Measurements from ENCODE around the gene PKD2L1.

Gene PKD2L1

DNA sequence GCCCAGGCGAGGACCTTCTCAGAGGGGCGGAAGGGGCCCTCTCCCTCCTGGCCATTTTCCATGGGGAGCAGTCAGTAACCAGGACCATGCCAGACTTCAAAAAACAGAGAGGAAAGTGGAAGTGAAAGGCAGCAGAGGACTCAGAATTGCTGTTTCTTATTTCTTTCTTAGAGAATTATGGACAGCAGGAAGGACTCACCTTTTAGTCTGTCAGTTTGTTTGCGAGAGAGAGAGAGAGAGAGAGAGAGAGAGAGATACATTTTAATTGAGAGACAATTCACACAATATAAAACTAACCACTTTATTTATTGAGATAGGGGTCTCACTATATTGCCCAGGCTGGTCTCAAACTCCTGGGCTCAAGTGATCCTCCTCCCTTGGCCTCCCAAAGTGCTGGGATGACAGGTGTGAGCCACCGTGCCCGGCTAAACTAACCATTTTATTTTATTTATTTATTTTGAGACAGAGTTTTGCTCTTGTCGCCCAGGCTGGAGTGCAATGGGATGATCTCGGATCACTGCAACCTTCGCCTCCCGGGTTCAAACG is 41.5 kb upstream of the PKD2L1 start:
- DNase-seq (no peak), ATAC-seq (ENCODE audit: insufficient read depth, low read depth) (no peak)
- TF ChIP-seq, protein P1, sequence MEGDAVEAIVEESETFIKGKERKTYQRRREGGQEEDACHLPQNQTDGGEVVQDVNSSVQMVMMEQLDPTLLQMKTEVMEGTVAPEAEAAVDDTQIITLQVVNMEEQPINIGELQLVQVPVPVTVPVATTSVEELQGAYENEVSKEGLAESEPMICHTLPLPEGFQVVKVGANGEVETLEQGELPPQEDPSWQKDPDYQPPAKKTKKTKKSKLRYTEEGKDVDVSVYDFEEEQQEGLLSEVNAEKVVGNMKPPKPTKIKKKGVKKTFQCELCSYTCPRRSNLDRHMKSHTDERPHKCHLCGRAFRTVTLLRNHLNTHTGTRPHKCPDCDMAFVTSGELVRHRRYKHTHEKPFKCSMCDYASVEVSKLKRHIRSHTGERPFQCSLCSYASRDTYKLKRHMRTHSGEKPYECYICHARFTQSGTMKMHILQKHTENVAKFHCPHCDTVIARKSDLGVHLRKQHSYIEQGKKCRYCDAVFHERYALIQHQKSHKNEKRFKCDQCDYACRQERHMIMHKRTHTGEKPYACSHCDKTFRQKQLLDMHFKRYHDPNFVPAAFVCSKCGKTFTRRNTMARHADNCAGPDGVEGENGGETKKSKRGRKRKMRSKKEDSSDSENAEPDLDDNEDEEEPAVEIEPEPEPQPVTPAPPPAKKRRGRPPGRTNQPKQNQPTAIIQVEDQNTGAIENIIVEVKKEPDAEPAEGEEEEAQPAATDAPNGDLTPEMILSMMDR (IDR thresholded peaks at IDR 0.05; ENCODE audit: borderline replicate concordance, extremely low read depth, low read length, poor library complexity, severe bottlenecking) = no peak
- TF ChIP-seq EZH2 (IDR thresholded peaks at IDR 0.05; ENCODE audit: borderline replicate concordance, low read depth, low read length, severe bottlenecking) = no peak
- no peaks in the 10 kb centered on the region for H3K27me3 ChIP-seq (ENCODE audit: insufficient read depth, low read length, poor library complexity)
- peaks cover 55% of the 10 kb centered on the region for H3K4me1 ChIP-seq (ENCODE audit: insufficient read depth, low read length)
- H3K36me3 ChIP-seq (ENCODE audit: insufficient read depth, low read length) = no peaks in the 10 kb centered on the region; the same call in 1 of the 2 replicates
- H2AFZ ChIP-seq (ENCODE audit: low read depth, low read length) = 0 out of 2 replicates have a peak overlapping the region, but pooled peaks have one; percentile 14
- H3K9me3 ChIP-seq (ENCODE audit: insufficient read depth, low read length, severe bottlenecking) = no peaks in the 10 kb centered on the region
- H4K20me1 ChIP-seq (ENCODE audit: insufficient read depth, low read length) = no peaks in the 10 kb centered on the region
- H3K4me3 ChIP-seq (ENCODE audit: low read depth in 1 of 2, low read length in 2 of 2) = no peak overlapping the region
- no peak overlapping the region for H3K4me2 ChIP-seq (ENCODE audit: insufficient read depth, low read length)
- H3K9ac ChIP-seq (ENCODE audit: low read depth, low read length) = no peak overlapping the region; the same call in 1 of the 2 replicates
- peak overlapping the region; percentile 16 for H3K27ac ChIP-seq (ENCODE audit: low read length)
- peaks cover 32% of the 10 kb centered on the region for H3K79me2 ChIP-seq (ENCODE audit: insufficient read depth, low read length)

DNA sequence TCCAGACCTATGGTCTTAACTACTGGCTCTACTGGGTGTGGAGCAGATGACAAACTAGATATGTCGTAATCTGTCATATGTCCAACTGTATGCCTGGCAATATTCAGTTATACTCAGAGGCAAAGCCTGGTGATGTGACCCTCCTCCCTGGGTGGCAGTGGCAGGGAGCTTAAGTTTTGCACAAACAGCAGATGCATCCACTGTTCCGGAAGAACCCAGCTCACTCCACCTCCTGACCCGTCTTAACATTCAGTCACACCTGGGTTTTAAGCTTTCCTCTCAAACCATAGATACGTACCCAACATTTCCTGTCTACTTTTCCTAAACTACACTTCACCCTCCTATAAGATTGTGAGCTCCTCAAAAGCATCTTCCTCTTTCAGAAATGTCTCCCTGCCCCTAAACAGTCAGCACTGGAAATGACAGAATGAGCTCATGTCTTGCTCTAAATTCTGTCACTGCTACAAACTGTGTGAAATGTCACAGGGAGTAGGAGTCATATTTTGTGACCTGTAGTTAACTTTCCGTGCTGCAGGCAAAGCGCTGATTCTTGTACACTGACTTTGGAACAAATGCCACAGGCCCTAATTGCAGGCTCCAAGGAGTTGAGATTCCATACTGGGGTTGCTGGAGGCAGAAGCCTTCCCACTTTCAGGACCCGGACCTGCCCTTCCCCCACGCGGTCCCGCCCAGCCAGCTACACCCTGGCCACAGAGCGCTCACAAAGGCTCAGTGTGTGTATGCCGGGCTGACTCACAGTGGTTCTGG is 40.9 kb upstream of the PKD2L1 start:
- H3K36me3 ChIP-seq (ENCODE audit: insufficient read depth, low read length) = no peaks in the 10 kb centered on the region; the same call in 1 of the 2 replicates
- DNase-seq (peak; percentile 43), ATAC-seq (ENCODE audit: insufficient read depth, low read depth) (peak; percentile 20)
- no peaks in the 10 kb centered on the region for H3K27me3 ChIP-seq (ENCODE audit: insufficient read depth, low read length, poor library complexity)
- H3K4me2 ChIP-seq (ENCODE audit: insufficient read depth, low read length) = no peak overlapping the region; the same call in 1 of the 2 replicates
- no peaks in the 10 kb centered on the region for H3K9me3 ChIP-seq (ENCODE audit: insufficient read depth, low read length, severe bottlenecking)
- H3K4me3 ChIP-seq (ENCODE audit: low read depth in 1 of 2, low read length in 2 of 2) = no peak overlapping the region
- TF ChIP-seq, protein P1 (IDR thresholded peaks at IDR 0.05; ENCODE audit: borderline replicate concordance, extremely low read depth, low read length, poor library complexity, severe bottlenecking) = no peak
- TF ChIP-seq EZH2 (IDR thresholded peaks at IDR 0.05; ENCODE audit: borderline replicate concordance, low read depth, low read length, severe bottlenecking) = no peak
- peak overlapping the region; percentile 16 for H3K27ac ChIP-seq (ENCODE audit: low read length)
- no peak overlapping the region; the same call in 1 of the 2 replicates for H3K9ac ChIP-seq (ENCODE audit: low read depth, low read length)
- H3K79me2 ChIP-seq (ENCODE audit: insufficient read depth, low read length) = peaks cover 28% of the 10 kb centered on the region
- H2AFZ ChIP-seq (ENCODE audit: low read depth, low read length) = 0 out of 2 replicates have a peak overlapping the region, but pooled peaks have one; percentile 14
- H3K4me1 ChIP-seq (ENCODE audit: insufficient read depth, low read length) = peaks cover 53% of the 10 kb centered on the region
- H4K20me1 ChIP-seq (ENCODE audit: insufficient read depth, low read length) = no peaks in the 10 kb centered on the region

DNA sequence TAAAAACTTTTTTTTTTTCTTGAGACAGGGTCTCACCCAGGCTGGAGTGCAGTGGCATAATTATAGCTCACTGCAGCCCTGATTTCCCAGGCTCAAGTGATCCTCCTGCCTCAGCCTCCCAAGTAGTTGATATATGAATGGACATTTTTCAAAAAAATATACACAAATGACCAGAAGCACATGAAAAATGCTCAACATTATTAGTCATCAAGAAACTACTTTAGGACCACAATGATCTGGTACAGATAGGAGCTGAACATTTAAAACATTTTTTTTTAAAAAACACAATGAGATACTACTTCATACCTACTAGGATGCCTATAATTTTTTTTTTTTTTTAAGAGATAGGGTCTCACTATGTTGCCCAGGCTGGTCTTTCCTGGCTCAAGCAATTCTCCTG is 38.7 kb upstream of the PKD2L1 start:
- H3K36me3 ChIP-seq (ENCODE audit: insufficient read depth, low read length) = peaks cover 8% of the 10 kb centered on the region; the same call in 1 of the 2 replicates
- H4K20me1 ChIP-seq (ENCODE audit: insufficient read depth, low read length) = peaks cover 4% of the 10 kb centered on the region; the same call in 1 of the 2 replicates
- H3K4me2 ChIP-seq (ENCODE audit: insufficient read depth, low read length) = no peak overlapping the region
- DNase-seq = no peak
- ATAC-seq (ENCODE audit: insufficient read depth, low read depth) = no peak
- H3K9ac ChIP-seq (ENCODE audit: low read depth, low read length) = no peak overlapping the region
- H2AFZ ChIP-seq (ENCODE audit: low read depth, low read length) = no peak overlapping the region
- no peak for TF ChIP-seq EZH2 (IDR thresholded peaks at IDR 0.05; ENCODE audit: borderline replicate concordance, low read depth, low read length, severe bottlenecking)
- TF ChIP-seq, protein P1 (IDR thresholded peaks at IDR 0.05; ENCODE audit: borderline replicate concordance, extremely low read depth, low read length, poor library complexity, severe bottlenecking) = no peak
- peaks cover 7% of the 10 kb centered on the region for H3K79me2 ChIP-seq (ENCODE audit: insufficient read depth, low read length)
- no peaks in the 10 kb centered on the region for H3K27me3 ChIP-seq (ENCODE audit: insufficient read depth, low read length, poor library complexity)
- H3K27ac ChIP-seq (ENCODE audit: low read length) = no peak overlapping the region
- H3K4me3 ChIP-seq (ENCODE audit: low read depth in 1 of 2, low read length in 2 of 2) = no peak overlapping the region
- H3K9me3 ChIP-seq (ENCODE audit: insufficient read depth, low read length, severe bottlenecking) = no peaks in the 10 kb centered on the region
- H3K4me1 ChIP-seq (ENCODE audit: insufficient read depth, low read length) = peaks cover 35% of the 10 kb centered on the region
